Measurements from ENCODE around the gene TPM2.

Gene TPM2

GRCh38 chr9:35636135-35636876, 53.4 kb downstream of the TPM2 start:
- no peak for TF ChIP-seq CTCF (conservative IDR thresholded peaks at IDR 0.05; ENCODE audit: low read length)
- H3K4me3 ChIP-seq (ENCODE audit: low read length), result no peak overlapping the region
- DNase-seq (ENCODE audit: low read depth), result no peak

GRCh38 chr9:35635730-35636129, 54.0 kb downstream of the TPM2 start:
- no peak for DNase-seq (ENCODE audit: low read depth)
- TF ChIP-seq CTCF (conservative IDR thresholded peaks at IDR 0.05; ENCODE audit: low read length), result no peak
- no peak overlapping the region for H3K4me3 ChIP-seq (ENCODE audit: low read length)

All from AG10803 (cell line).